Right lobe of liver (tissue), 6 donors: ENCODE measurements around the gene AQP1. TPM values are rescaled to one million over a fixed set of nuclear protein-coding genes. Genes with fewer than 3 reads are reported as not detected.

Experiments used
- ATAC-seq, 4 donors: fragments of 200-7000 bp; cut with Tn5 transposase; one replicate each; pipeline ENCODE4 v1.9.1; 2020; ENCODE audit warnings: mild to moderate bottlenecking in 4 of 4, moderate library complexity in 4 of 4
- DNase-seq, 3 donors: peaks; one replicate each; pipeline ENCODE4 v3.0.0-alpha.2; 2020
- H3K27ac ChIP-seq, 3 donors: fragments of 200-600 bp; one replicate each; pipeline ENCODE4 v1.8.0; 2022
- H3K27me3 ChIP-seq, 2 donors: fragments of 200-600 bp; one replicate each; pipeline ENCODE4 v1.8.0; 2022
- H3K36me3 ChIP-seq, 4 donors: fragments of 200-600 bp; sonication (generic) in 1 of 4; one replicate each; pipeline versions ENCODE4 v1.5.1 to v1.8.0; 2017 to 2022; ENCODE audit warnings: control low read depth in 1 of 4
- H3K4me1 ChIP-seq, 4 donors: fragments of 200-600 bp; sonication (generic) in 1 of 4; one replicate each; pipeline versions ENCODE4 v1.5.1 to v1.8.0; 2017 to 2022; ENCODE audit warnings: control low read depth in 1 of 4
- H3K4me3 ChIP-seq, 3 donors: fragments of 200-600 bp; one replicate each; pipeline ENCODE4 v1.8.0; 2022
- H3K9me3 ChIP-seq, 4 donors: fragments of 200-600 bp; sonication (generic) in 1 of 4; one replicate each; pipeline versions ENCODE4 v1.5.1 to v1.8.0; 2017 to 2022; ENCODE audit warnings: control low read depth in 1 of 4
- POLR2A ChIP-seq: fragments of 450-650 bp; IDR thresholded peaks from one replicate; pipeline ENCODE4 v1.6.1; 2017; ENCODE audit warnings: antibody characterized with exemption, mild to moderate bottlenecking
- WGBS: methylation state at CpG from one replicate; pipeline ENCODE4 v1.1.6; 2018; ENCODE audit warnings: low coverage, low lambda C conversion rate; ENCODE audit not compliant: insufficient coverage; ENCODE audit errors: missing lambda C conversion rate; 5-methylcytosine and 5-hydroxymethylcytosine counted together
- intact Hi-C, 2 donors: fragments of 100-400 bp; cut with DNase I; formaldehyde crosslinking; loops; one replicate each; pipeline versions ENCODE4 v1.11.2 to v1.14.1; 2022
- total RNA-seq, 6 experiments: library from RNA; depleted of rRNA in 2 of 6; stranded (reverse); fragments of >200 nt in 2 of 6; fragmentation: NEBNext Ultra II Directional in 3 of 6; extraction: Animal tissue kit (Norgen Biotek cat#: 25700) in 3 of 6; gene quantifications; one replicate each; pipeline versions ENCODE4 v1.1.0 to v1.2.4, GENCODE V29; 2016 to 2023
- TF ChIP-seq, protein P1 (sequence below), 4 donors: fragments of 200-600 bp in 3 of 4; fragments of 450-650 bp in 1 of 4; IDR thresholded peaks; one replicate each; pipeline versions ENCODE4 v1.5.1 to v1.8.0; 2016 to 2022; ENCODE audit warnings: antibody characterized with exemption in 4 of 4, mild to moderate bottlenecking in 2 of 4
- donor health status: DM: no; HTN: yes; CAD: no.
- donor health status: DM: no; HTN: no; CAD: no.
- donor health status: DM: no; HTN: no; CAD: no.
- donor health status: DM: no; HTN: yes; CAD: no.
- donor health status: DM: no; HTN: yes; CAD: no.

AQP1 gene
- total RNA-seq, 6 experiments from 2014 or later: 11.3 to 20.8 (median 14.8) TPM

- TF ChIP-seq, protein P1, sequence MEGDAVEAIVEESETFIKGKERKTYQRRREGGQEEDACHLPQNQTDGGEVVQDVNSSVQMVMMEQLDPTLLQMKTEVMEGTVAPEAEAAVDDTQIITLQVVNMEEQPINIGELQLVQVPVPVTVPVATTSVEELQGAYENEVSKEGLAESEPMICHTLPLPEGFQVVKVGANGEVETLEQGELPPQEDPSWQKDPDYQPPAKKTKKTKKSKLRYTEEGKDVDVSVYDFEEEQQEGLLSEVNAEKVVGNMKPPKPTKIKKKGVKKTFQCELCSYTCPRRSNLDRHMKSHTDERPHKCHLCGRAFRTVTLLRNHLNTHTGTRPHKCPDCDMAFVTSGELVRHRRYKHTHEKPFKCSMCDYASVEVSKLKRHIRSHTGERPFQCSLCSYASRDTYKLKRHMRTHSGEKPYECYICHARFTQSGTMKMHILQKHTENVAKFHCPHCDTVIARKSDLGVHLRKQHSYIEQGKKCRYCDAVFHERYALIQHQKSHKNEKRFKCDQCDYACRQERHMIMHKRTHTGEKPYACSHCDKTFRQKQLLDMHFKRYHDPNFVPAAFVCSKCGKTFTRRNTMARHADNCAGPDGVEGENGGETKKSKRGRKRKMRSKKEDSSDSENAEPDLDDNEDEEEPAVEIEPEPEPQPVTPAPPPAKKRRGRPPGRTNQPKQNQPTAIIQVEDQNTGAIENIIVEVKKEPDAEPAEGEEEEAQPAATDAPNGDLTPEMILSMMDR (IDR thresholded peaks at IDR 0.05): no peak
- TF ChIP-seq POLR2A: no peak
- no peak for DNase-seq
- H3K27ac ChIP-seq: peak overlapping the region in 2 of 3 donors; percentile 18 to 43
- no peaks in the 10 kb centered on the region for H3K36me3 ChIP-seq
- no peak for ATAC-seq
- no peak overlapping the region for H3K4me3 ChIP-seq
- no peaks in the 10 kb centered on the region for H3K9me3 ChIP-seq
- intact Hi-C loops: no loop called here
- H3K27me3 ChIP-seq: no peaks in the 10 kb centered on the region
- H3K4me1 ChIP-seq: peaks cover 0 to 13% (median 8%) of the 10 kb centered on the region in 4 donors
- WGBS: 81% methylated on average over 3 of the region's 11 CpGs
Measured at GRCh38 chr7:30900803-30901362, 10.8 kb upstream of the AQP1 start.

GRCh38 chr7:30901856-30902255 is 9.8 kb upstream of the AQP1 start:
- no peaks in the 10 kb centered on the region for H3K9me3 ChIP-seq
- H3K4me1 ChIP-seq: peaks cover 0 to 7% (median 6%) of the 10 kb centered on the region in 4 donors
- intact Hi-C loops: no loop called here
- H3K27me3 ChIP-seq: no peaks in the 10 kb centered on the region
- ATAC-seq (no peak), DNase-seq (no peak)
- 57% methylated on average over 1 of the region's 2 CpGs for WGBS
- no peaks in the 10 kb centered on the region for H3K36me3 ChIP-seq
- H3K4me3 ChIP-seq: no peak overlapping the region
- no peak for TF ChIP-seq POLR2A
- TF ChIP-seq, protein P1 (IDR thresholded peaks at IDR 0.05): no peak
- H3K27ac ChIP-seq: no peak overlapping the region

DNA sequence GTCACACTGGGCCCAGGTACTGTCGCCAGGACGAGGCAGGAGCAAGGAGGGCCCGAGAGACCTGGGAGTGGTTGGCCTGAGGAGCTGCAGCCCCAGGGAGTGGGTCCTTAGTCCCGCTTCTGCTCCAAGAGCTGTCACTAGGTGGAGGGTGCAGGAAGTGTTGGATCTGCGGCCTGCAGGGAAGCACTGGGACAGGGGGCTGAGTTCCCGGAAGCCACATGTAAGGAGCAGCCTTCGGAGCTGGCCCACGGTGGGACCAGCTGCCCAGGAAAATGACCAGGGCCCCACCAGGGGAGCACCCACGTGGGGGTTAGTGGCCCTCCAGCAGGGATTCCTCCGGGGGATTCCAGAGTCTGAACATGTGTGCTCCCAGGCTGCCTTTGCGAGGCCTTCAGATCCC is 9.2 kb upstream of the AQP1 start:
- Histone ChIP-seq H3K9me3 (no peaks in the 10 kb centered on the region), H3K4me1 (peaks cover 0 to under 1% (median under 1%) of the 10 kb centered on the region in 4 donors), H3K4me3 (no peak overlapping the region), H3K36me3 (no peaks in the 10 kb centered on the region), H3K27ac (no peak overlapping the region), H3K27me3 (no peaks in the 10 kb centered on the region)
- intact Hi-C loops: no loop called here
- no peak for ATAC-seq
- TF ChIP-seq, protein P1 (IDR thresholded peaks at IDR 0.05): no peak
- no peak for TF ChIP-seq POLR2A
- DNase-seq: no peak
- 90% methylated on average over 3 of the region's 11 CpGs for WGBS

DNA sequence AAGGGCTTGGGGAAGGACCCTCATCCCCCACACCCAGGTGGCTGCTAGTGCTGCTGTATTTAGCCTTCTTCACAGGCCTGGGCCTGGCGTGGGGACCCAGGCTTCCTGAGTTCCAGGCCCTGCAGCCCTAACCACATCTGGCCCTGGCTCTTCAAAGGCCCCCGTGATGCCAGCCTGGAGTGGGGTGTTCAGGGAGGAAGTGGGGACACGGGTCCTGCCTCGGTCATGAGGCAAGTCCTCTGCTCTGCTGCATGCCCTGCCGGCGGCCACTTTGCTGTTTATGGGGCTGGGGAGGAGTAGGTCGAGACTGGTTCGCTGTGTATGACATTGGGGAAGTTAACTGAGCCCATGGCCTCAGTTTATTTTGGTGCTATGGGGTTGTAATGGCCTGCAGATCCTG is 8.5 kb upstream of the AQP1 start:
- Histone ChIP-seq H3K27ac (no peak overlapping the region), H3K4me1 (no peaks in the 10 kb centered on the region), H3K27me3 (no peaks in the 10 kb centered on the region), H3K4me3 (no peak overlapping the region), H3K36me3 (no peaks in the 10 kb centered on the region), H3K9me3 (no peaks in the 10 kb centered on the region)
- no peak for DNase-seq
- no peak for ATAC-seq
- WGBS: 100% methylated on average over 1 of the region's 8 CpGs
- intact Hi-C loops: no loop called here
- no peak for TF ChIP-seq POLR2A
- TF ChIP-seq, protein P1 (IDR thresholded peaks at IDR 0.05): no peak

- intact Hi-C loops: no loop called here
- ATAC-seq (no peak), DNase-seq (no peak)
- Histone ChIP-seq H3K27ac (no peak overlapping the region), H3K9me3 (no peaks in the 10 kb centered on the region), H3K4me1 (no peaks in the 10 kb centered on the region), H3K4me3 (no peak overlapping the region), H3K36me3 (no peaks in the 10 kb centered on the region), H3K27me3 (no peaks in the 10 kb centered on the region)
- TF ChIP-seq POLR2A: no peak
- TF ChIP-seq, protein P1 (IDR thresholded peaks at IDR 0.05): no peak
- 100% methylated on average over 2 of the region's 9 CpGs for whole genome bisulfite sequencing
Measured at GRCh38 chr7:30904561-30904960, 7.1 kb upstream of the AQP1 start.
